Left forelimb (tissue), 1 donor: ENCODE measurements around the gene WDFY2.

ENCODE experiments used
- DNase-seq: peaks from one replicate; pipeline ENCODE4 v3.0.0-alpha.2; 2018; ENCODE audit warnings: low spot score

The WDFY2 gene

DNA sequence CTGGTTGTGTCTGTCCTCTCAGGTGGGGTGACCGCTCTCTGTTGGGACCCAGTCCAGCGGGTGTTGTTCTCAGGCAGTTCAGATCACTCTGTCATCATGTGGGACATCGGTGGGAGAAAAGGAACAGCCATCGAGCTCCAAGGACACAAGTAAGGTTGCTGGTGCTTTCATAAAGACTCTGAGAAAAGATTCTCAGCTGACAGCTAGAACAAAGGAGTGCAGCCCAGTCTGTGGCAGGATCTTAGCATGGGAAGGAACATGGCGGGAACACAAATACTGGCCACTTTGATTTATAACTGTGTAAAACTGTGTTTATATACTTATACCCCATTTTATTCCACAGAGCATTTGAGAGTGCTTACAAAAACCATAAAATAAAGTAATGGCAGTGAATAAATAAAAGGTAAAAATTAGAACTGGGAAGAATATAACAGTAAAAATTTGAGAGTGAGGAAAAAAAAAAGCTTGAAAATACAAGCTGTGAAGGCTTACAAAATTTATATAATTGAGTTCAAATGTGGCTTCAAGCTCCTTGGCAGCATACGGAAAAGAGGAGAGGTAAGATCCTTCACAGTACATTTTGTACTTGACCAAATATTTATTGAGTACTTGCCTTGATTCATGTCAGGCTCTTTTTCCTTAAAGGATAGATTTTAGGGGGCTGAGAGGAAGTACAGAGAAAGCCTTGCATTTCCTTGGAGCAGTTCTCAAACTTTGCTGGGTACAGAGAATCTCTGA is 154.9 kb downstream of the WDFY2 start:
- no peak for DNase-seq

DNA sequence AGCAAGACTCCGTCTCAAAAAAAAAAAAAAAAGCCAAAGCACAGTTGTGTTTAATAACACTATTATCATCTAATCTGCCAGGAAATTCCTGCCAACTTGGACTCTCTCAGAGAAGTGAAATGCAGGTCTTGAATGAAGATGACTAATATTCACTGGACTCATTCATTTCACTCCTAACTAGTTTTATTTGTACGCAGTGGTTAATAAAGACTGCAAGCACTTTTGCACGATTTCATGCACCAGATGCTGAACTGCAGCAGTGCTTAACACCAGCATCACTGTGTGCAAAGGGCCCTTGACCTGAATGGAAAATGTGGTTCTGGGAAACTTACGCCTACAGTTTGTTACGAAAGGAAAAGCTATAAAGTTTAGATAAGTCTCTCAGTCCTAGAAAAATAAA is 156.4 kb downstream of the WDFY2 start:
- no peak for DNase-seq

DNA sequence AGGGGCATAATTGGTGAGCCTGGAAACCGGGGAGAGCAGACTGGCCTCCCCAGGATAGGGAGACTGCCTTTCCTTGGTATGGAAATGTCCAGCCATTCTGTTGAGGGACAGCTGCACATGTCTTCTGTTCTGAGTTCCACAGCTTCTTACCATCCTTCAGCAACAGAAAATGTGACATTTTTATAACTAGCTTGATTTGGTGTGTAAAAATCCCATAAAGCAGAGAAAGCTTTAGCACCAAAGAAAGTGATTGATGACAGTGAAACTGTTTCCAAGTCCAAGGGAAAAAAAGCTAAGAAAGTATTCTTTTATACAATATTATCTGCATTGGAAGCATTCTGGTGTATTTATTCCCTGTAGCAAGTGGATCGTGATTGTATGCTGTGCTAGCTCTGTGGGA is 157.8 kb downstream of the WDFY2 start:
- DNase-seq, result no peak

DNA sequence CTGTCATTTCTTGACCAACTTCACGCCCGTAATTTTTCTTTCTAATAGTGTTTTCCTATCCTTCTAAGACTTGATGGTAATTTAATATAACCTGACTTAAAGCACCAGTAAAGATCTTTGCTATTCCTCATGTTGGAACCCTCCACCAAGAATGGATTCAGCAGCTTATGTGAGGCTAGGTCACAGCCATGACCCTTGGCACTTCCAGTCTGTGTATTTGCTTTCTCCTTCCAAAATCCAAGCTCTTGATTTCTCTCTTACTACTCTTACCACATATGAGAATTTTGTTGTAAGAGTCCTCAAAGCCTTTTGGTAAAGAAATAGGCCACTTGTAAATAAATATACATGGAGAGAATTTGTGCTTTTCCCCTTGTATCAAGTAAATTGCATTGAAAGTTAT is 158.3 kb downstream of the WDFY2 start:
- no peak for DNase-seq

DNA sequence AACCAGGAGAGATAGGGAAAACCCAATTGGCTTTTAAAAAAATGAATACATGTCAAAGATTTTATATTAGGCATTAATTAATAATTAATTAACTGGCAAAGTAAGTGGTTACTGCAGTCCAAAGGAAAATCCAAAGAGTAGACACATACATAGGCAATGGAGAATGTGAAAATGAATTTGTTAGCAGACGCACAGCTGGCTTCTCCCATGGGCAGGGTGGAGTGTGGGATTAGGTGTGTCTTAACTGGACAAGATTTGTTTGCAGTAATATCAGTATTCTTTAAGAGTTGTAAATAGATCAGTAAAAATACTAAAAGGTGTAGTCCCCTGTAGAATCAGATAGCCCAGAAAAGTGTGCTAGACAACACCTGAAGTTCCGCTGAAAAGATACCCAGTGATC is 161.0 kb downstream of the WDFY2 start:
- DNase-seq, result no peak

DNA sequence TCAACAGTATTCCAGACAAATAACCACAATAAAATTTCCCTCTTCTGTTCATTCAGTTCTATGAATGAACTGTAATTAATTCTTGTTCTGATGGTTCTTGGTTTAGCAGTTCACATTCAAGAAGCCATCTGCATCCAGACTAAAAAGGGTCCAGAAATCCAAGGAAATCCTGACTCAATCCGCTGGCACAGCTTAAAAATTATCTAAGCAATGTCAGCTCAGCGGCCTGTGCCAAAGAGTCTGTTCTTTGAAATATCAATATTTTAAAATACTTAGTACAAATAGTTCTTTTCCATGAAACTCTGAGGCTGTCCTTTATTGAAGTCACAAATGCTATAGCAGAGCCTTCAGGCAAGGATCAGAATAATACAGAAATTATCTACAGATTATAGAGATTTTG is 162.5 kb downstream of the WDFY2 start:
- no peak for DNase-seq

DNA sequence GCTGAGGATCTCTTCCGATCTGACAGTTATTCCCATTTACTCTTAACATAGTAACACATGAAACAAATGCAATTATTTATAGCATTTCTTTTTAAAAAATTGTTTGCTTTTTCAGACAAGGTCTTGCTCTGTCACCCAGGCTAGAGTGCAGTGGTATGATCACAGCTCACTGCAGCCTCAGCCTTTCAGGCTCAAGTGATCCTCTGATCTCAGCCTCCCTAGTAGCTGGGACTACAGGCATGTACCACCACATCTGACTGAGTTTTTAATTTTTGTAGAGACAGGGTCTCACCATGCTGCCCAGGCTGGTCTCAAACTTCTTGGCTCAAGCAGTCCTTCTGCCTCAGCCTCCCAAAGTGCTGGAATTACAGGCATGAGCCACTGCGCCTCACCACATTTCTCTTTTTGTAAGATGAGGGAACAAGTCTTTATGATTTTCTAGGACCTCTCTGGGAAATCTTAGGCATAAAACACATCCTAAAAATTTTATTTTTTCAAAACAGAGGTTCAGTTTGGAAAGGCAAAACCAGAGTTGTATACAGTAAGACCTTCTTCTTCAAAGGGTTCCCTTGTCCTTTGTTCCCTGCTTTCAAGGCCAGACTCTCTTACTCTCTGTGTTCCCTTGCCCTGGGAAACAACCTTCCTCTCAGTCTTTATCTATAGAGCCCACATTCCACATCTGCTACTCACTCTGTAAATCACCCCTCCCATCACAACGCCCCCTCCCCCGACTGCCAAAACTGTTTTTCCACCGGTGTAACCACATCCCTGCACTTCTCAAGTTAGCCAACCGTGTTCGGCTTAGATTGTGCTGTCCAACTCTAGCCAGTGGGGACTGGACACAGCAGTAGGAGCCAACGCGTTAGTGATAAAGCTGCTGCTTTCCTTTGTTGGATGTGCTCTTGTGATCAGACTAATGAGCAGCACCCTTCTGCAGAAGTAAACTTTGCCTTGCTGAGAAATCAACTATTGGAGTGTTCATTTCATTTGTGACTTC is 163.5 kb downstream of the WDFY2 start:
- DNase-seq, result no peak

DNA sequence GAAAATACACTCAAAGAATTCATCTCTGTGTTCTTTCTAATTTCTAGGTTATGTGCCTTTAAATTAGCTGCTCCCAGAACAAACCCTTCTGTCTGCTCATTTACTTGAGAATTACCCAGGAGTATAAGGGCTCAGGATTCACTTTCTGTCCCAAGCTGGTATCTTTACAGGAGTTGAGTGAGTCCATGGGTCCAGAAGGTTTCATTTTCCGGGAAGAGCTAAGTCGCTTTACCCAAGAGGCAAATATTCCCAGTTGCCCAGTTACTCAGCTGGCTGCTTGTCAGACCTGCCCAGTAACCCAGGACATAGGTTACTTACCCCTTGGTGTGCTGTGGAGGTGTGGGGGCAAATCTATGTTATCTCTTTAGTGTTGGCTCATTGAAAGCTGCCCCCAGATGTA is 172.4 kb downstream of the WDFY2 start:
- DNase-seq, result no peak

DNA sequence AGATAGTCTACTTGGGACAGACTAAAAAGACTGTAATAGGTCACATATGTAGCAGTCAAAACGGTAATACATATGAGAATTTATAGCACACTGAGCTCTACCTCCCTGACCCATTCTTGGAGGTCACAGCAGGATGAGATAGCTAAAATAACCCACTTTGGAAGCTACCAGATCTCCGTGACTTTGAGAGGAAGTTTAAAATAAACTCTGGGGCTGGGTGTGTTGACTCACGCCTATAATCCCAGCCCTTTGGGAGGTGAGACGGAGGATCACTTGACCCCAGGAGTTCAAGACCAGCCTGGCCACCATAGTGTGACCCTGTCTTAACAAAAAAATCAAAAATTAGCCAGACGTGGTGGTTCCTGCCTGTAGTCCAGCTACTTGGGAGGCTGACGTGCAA is 174.4 kb downstream of the WDFY2 start:
- no peak for DNase-seq

DNA sequence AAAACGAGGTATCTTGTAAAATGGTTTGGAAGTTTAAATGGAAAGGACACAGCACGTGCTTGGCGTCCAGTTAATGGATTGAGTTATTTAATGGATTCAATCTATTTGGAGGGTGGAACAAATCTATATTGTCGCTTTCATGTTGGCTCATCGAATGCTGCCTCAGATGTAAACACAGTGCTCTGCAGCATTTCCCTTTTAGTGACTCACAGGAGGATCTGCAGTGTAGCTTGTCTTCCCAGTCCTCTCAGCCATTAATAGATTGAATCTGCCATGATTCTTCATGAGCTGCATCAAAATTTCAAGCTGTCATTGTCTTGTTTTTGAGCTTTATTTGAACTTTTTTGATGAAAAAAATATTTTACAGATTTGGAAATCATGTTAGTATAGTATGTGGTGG is 175.0 kb downstream of the WDFY2 start:
- no peak for DNase-seq

DNA sequence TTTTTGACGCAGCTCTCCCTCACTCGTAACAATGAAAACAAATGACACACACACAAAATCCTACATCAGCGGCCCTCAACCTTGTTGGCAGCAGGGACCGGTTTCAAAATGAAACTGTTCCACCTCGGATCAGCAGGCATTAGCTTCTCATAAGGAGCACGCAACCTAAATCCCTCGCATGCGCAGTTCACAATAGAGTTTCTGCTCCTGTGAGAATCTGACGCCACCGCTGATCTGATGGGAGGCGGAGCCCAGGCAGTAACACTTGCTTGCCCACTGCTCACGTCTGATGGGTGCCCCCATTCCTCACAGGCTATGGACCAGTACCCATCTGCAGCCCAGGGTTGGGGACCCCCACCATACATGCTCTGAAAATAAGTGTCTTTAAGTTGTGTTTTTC is 176.3 kb downstream of the WDFY2 start:
- DNase-seq, result no peak

DNA sequence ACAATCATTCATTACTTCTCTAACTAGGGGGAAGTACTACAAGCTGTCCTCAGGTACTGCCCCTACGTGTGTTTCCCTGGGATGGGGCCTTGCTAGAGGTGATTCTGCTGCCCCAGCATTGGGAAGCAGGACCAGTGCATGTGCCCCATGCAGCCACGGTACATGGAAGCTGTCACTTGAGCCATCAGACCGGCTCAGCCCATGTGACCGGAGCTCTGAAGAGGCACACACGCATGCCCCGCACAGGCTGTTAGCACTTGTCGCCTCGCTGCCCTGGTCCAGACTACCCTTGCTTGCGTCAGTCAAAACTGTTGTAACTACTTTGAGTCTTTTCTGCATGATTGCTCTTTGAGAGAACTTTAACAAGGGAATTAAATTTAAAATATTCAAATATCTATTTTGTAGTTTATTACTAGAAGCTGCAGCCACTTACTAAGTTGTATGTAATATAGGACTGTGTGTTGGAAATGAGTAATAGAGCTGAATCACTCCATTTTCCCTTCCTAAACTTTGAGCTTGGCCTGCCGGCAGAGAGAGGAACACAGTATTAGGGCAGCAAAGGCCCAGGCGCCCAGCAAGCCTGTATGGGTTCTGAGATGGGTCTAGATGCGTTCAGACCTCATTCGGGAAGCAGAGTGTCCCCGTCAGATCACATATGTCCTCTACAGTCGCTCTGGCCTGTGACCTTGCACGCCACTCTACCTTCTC is 177.5 kb downstream of the WDFY2 start:
- no peak for DNase-seq

DNA sequence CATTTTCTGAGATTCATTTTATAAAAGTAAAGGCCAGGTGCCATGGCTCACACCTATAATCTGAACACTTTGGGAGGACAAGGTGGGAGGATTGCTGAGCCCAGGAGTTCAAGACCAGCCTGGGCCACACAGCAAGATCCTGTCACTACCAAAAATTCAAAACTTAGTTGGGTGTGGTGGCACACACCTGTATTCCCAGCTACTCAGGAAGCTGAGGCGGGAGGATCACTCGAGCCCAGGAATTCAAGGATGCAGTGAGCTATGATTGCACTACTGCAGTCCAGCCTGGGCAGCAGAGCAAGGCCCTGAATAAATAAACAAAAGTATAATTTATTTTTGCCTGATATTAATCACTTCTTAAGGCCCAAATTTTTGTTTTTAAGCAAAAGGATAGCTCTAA is 179.2 kb downstream of the WDFY2 start:
- no peak for DNase-seq

DNA sequence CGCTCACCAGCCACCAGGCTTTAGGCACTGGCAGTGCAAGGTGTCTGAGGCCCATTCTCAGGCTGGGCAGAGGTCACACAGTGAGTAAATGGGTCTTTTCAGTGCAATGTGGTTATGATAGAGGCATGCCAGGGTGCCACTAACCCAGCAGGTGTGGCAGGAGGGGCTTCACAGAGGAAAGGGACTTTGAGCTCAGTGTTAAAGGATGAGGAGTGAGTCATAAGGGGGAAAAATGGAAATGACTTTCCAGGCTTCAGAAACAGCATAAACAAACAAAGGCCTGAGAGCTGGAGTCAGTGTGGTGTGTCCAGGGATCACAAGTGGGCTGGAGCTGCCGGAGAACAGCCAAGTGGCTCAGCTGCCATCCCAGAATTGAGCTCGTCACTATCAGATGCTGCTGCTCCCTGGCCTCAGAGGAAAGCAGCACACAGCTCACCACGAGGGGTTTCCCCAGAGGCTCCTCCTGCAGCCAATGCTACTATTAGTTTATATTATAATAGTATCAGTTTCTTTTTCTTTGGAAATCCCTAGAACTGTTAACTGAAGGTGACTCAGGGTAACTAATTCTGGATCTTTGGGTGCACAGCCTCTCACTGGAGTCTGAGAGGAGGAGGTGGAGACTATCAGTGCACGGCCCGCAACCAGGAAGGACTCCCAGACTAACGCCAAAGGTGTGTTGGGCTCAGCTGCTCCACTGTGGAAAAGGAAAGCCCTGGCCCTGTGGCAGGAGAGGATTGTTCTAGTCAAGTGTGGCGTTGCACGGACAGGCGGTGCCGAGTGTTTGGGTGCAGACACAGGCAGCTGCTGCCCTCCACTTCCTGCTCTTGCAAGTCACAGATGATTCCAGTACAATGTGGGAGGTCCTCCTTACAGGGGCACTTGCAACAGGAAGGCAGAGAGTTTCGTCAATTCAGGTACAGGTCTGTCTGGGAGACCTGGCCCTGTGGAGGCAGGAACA is 180.2 kb downstream of the WDFY2 start:
- no peak for DNase-seq

DNA sequence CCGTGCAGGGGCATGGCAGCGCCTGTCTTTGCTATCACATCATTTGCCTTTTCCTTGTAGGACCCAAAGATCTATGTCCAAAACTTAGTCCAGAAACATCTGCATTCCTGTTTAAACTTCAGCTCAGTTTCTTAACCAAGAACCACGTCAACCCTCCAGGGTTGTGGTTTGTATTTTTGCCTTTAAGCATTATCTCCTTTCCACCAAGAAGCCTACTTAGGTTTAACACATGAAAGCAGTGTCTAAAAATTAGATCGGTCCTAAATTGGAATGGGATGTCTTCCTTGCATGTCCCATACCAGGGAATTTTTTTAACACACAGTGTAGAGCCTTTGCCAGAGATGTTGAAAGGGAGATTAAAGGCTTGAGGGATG is 180.9 kb downstream of the WDFY2 start:
- no peak for DNase-seq

DNA sequence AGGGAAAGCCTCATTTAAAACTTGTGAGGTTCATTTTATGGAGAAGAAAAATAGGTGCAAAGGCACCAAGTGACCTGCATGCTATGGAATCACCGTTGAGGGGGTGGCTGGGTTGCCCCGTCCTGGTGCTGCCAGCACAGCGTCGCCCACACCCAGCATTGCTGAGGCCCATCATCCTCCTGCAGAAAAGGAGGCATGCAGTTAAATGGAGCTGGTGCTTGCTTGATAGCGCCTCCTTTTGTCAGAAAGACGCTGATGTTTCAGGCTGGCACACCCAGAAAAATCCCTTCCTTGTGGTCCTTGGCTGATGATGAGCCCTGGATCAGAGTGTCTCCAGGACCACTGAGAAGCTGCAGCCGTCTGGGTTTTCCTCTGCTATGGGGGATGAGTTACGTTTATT is 182.8 kb downstream of the WDFY2 start:
- DNase-seq, result no peak

DNA sequence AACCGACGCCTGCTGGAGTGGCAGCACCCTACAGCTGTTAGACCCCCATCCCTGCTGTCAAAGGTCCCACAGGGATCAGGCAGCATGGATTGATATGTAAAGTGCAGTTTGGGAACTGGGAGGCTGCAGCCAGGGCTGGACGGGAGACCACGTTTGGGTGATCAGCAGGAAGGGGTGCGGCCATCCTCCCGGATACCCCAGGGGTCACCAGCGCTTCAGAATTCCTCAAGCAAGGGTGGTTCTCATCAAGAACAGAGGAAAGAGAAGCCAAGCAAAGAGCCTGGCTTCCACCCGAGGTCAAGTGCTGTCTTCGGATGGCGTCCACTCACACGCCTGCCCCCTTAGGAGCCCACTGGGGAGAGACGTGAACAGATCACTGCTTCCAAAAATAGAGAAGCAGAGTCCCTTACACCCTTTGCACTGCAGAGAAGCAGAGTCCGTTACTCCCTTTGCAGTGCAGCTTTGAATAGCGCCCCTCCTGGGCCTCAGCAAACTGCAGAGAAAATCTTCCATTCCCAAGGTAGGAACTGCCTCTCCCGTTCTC is 184.2 kb downstream of the WDFY2 start:
- DNase-seq, result no peak

DNA sequence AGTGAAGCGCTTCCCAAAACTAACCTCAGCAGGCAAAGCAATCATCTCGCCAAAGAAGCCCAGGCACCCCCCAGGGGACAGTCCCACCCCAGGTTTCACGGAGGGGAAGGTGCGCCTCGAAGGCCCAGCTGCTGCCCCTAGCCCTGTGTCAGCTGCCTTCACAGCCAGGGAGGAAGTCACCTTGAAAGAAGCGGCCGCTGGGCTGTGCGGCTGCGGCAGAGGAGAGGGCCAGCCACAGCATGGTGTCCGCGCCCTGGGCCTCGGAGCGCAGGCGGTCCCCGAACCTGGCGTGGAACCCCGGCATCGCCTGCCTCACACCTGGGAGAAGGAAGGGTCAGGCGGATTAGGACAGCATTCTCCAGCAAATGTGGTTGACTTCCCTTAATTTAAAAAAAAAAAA is 184.7 kb downstream of the WDFY2 start:
- no peak for DNase-seq

DNA sequence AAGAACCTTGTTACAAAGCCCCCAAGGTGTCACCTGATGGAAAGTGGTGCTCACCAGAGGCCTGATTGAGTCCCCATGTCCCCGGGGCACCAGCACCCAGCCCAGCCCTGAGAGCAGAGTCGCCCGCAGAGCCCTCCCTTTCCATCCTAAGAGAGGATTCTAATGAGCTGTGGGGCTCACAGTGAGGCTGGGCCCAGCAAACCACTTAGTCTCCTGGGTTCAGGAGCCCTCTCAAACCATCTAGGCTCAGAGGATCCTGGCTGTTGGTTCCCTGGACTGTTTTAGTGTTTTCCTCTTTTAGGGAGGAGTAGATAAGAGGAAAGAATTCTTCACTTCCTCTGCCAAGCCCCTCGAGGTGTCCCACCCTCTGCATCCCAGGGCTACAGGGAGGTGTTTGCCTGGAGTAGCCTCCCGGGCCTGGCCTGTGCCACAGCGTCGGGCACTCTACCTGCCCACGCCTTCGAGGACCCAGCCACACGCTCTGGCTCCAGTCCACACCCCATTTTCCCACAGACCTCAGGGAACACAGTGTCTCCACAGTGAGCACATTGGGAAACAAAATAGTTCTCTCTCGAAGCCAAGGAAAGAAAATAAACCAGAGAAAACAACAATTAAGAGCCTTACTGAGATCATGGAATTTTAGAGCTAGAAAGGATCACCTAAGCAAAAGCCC is 185.3 kb downstream of the WDFY2 start:
- no peak for DNase-seq

DNA sequence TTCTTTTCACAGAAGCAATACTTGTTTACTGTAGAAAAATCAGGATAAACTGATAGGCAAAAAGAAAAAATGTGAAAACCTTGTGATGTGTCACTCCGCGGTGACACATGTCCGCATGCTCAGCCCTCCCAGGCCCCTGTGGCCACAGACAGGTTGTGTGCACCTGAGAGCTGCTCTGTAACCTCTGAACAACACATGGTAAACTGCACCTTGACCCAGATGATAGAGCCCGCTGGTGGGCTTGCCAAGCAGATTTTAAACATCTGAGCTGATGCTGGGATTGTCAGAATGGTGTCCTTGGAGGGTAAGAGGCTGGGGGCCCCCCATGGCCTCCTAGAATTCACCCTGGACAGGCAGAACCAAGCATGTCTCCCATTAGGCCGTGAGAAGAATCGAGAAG is 185.9 kb downstream of the WDFY2 start:
- DNase-seq, result no peak
